ENCODE results near the gene PDE2A. TPM values are rescaled to one million over a fixed set of nuclear protein-coding genes. Genes with fewer than 3 reads are reported as not detected.

Gene PDE2A
- total RNA-seq, 1 experiment from 2014 or later = 0.74 TPM

GRCh38 chr11:72583177-72583553 is 91.1 kb downstream of the PDE2A start:
- Histone ChIP-seq H3K4me3 (ENCODE audit: low read depth in 2 of 2, low read length in 2 of 2) (no peak overlapping the region), H3K9me3 (ENCODE audit: control insufficient read depth, insufficient read depth, low read depth, low read length) (no peaks in the 10 kb centered on the region), H3K27me3 (ENCODE audit: control insufficient read depth, insufficient read depth, low read length) (no peaks in the 10 kb centered on the region; the same call in 1 of the 2 replicates), H3K27ac (ENCODE audit: low read length) (no peak overlapping the region), H3K4me1 (ENCODE audit: control insufficient read depth, insufficient read depth, low read length) (no peaks in the 10 kb centered on the region), H3K36me3 (ENCODE audit: control insufficient read depth, insufficient read depth, low read length) (no peaks in the 10 kb centered on the region)
- ATAC-seq (no peak), DNase-seq (ENCODE audit: low read depth, low spot score) (no peak)
- no peak for TF ChIP-seq TCF7L2 (IDR thresholded peaks at IDR 0.05; ENCODE audit: low read depth, low read length)
- no peak for TF ChIP-seq POLR2AphosphoS5 (IDR thresholded peaks at IDR 0.05; ENCODE audit: low read depth, low read length)
- TF ChIP-seq CTCF (IDR thresholded peaks at IDR 0.05) = no peak
- TF ChIP-seq REST (IDR thresholded peaks at IDR 0.05; ENCODE audit: insufficient read depth in 1 of 2, low read depth in 2 of 2, low read length in 1 of 2) = no peak
- TF ChIP-seq SIN3A (IDR thresholded peaks at IDR 0.05; ENCODE audit: borderline replicate concordance, insufficient read depth, low read depth, low read length) = no peak
- POLR2A ChIA-PET = no interaction called here
- in situ Hi-C loops (cut with HindIII; ENCODE audit: low pct_unique_long_range_greater_than_20kb, low sequenced_read_pairs) = no loop called here
- intact Hi-C loops (cut with micrococcal nuclease; ENCODE audit: unreplicated experiment) = no loop called here
- CTCF ChIA-PET = no interaction called here
- BruUV-seq (replicated peaks) = no TSS peak

- ChIA-PET CTCF (interaction anchor here (0.9 kb wide), 1 partner anchor 101 kb away, joined by 3 read pairs; no protein-coding TSS in a partner anchor), POLR2A (no interaction called here)
- no TSS peak for BruUV-seq (replicated peaks)
- intact Hi-C loops (cut with micrococcal nuclease; ENCODE audit: unreplicated experiment) = no loop called here
- in situ Hi-C loops (cut with HindIII; ENCODE audit: low pct_unique_long_range_greater_than_20kb, low sequenced_read_pairs) = no loop called here
- no peak for ATAC-seq
- DNase-seq (ENCODE audit: low read depth, low spot score) = no peak
- TF ChIP-seq SIN3A (IDR thresholded peaks at IDR 0.05; ENCODE audit: borderline replicate concordance, insufficient read depth, low read depth, low read length) (no peak), REST (IDR thresholded peaks at IDR 0.05; ENCODE audit: insufficient read depth in 1 of 2, low read depth in 2 of 2, low read length in 1 of 2) (no peak), TCF7L2 (IDR thresholded peaks at IDR 0.05; ENCODE audit: low read depth, low read length) (no peak), POLR2AphosphoS5 (IDR thresholded peaks at IDR 0.05; ENCODE audit: low read depth, low read length) (no peak), CTCF (IDR thresholded peaks at IDR 0.05) (no peak)
- Histone ChIP-seq H3K4me3 (ENCODE audit: low read depth in 2 of 2, low read length in 2 of 2) (no peak overlapping the region), H3K27me3 (ENCODE audit: control insufficient read depth, insufficient read depth, low read length) (no peaks in the 10 kb centered on the region; the same call in 1 of the 2 replicates), H3K36me3 (ENCODE audit: control insufficient read depth, insufficient read depth, low read length) (no peaks in the 10 kb centered on the region), H3K4me1 (ENCODE audit: control insufficient read depth, insufficient read depth, low read length) (no peaks in the 10 kb centered on the region), H3K27ac (ENCODE audit: low read length) (no peak overlapping the region), H3K9me3 (ENCODE audit: control insufficient read depth, insufficient read depth, low read depth, low read length) (no peaks in the 10 kb centered on the region)
Observed at GRCh38 chr11:72582206-72583176, 91.7 kb downstream of the PDE2A start.

All from Panc1 (cell line).